GM23338 (cell line): ENCODE data around the gene EXOC3L2. TPM values are rescaled to one million over a fixed set of nuclear protein-coding genes. Genes with fewer than 3 reads are reported as not detected.

Experiments used
- ATAC-seq: fragments of 200-7000 bp; cut with Tn5 transposase; 3 replicates; pipeline ENCODE4 v1.9.1; 2020
- DNase-seq: peaks from one replicate; pipeline ENCODE4 v3.0.0-alpha.2; 2015; ENCODE audit warnings: low spot score
- H2AFZ ChIP-seq: fragments of 200-600 bp; sonication (generic); 2 replicates; pipeline ENCODE4 v1.8.0; 2016; ENCODE audit warnings: antibody characterized with exemption, mild to moderate bottlenecking, moderate library complexity
- H3F3A ChIP-seq: fragments of 200-600 bp; sonication (generic); replicated peaks from 2 replicates; pipeline ENCODE4 v1.8.0; 2017; ENCODE audit warnings: antibody characterized with exemption, mixed run types, low read depth
- H3K27ac ChIP-seq: fragments of 200-600 bp; sonication (generic); 2 replicates; pipeline ENCODE4 v1.6.1; 2016; ENCODE audit warnings: low read depth
- H3K27me3 ChIP-seq: fragments of 200-600 bp; sonication (generic); 2 replicates; pipeline ENCODE4 v1.8.0; 2016; ENCODE audit warnings: mild to moderate bottlenecking, mixed run types, moderate library complexity; ENCODE audit not compliant: insufficient read depth
- H3K36me3 ChIP-seq: fragments of 200-600 bp; sonication (generic); 2 replicates; pipeline ENCODE4 v1.8.0; 2016; ENCODE audit warnings: mild to moderate bottlenecking; ENCODE audit not compliant: insufficient read depth
- H3K4me1 ChIP-seq: fragments of 200-600 bp; sonication (generic); 2 replicates; pipeline ENCODE4 v1.8.0; 2016; ENCODE audit warnings: mild to moderate bottlenecking, moderate library complexity; ENCODE audit not compliant: insufficient read depth
- H3K4me2 ChIP-seq: fragments of 200-600 bp; sonication (generic); 2 replicates; pipeline ENCODE4 v1.7.1; 2017; ENCODE audit warnings: mixed run types
- H3K4me3 ChIP-seq: fragments of 200-600 bp; sonication (generic); 2 replicates; pipeline ENCODE4 v1.6.1; 2016; ENCODE audit warnings: mixed run types
- H3K79me2 ChIP-seq: fragments of 200-600 bp; sonication (generic); replicated peaks from 2 replicates; pipeline ENCODE4 v1.8.0; 2017; ENCODE audit warnings: mild to moderate bottlenecking; ENCODE audit not compliant: insufficient read depth
- H3K9me2 ChIP-seq: fragments of 200-600 bp; sonication (generic); 2 replicates; pipeline ENCODE4 v1.8.0; 2017; ENCODE audit not compliant: insufficient read depth
- H4K20me1 ChIP-seq: fragments of 200-600 bp; sonication (generic); replicated peaks from 2 replicates; pipeline ENCODE4 v1.8.0; 2017; ENCODE audit warnings: mild to moderate bottlenecking; ENCODE audit not compliant: insufficient read depth
- H3K27ac Mint-ChIP-seq: 2 replicates; pipeline ENCODE4 v1.8.0; 2020; ENCODE audit warnings: inconsistent platforms, mild to moderate bottlenecking, moderate library complexity, mixed read lengths
- H3K27me3 Mint-ChIP-seq: 3 replicates; pipeline ENCODE4 v1.8.0; 2022; ENCODE audit warnings: low read depth, mild to moderate bottlenecking, moderate library complexity, mixed read lengths, inconsistent platforms; ENCODE audit not compliant: insufficient read depth, poor library complexity
- H3K36me3 Mint-ChIP-seq: 3 replicates; pipeline ENCODE4 v1.8.0; 2021; ENCODE audit warnings: low read depth, mild to moderate bottlenecking, inconsistent platforms, moderate library complexity, mixed read lengths
- H3K4me1 Mint-ChIP-seq: 3 replicates; pipeline ENCODE4 v1.8.0; 2020; ENCODE audit warnings: mild to moderate bottlenecking, inconsistent platforms, mixed read lengths
- H3K4me3 Mint-ChIP-seq: 3 replicates; pipeline ENCODE4 v1.8.0; 2021; ENCODE audit warnings: moderate library complexity, mild to moderate bottlenecking, inconsistent platforms, mixed read lengths
- H3K9me3 Mint-ChIP-seq: 3 replicates; pipeline ENCODE4 v1.8.0; 2020; ENCODE audit warnings: moderate library complexity, mild to moderate bottlenecking, inconsistent platforms, mixed read lengths
- CREB1 ChIP-seq: fragments of 250-450 bp; sonication (Bioruptor Pico); IDR thresholded peaks from 2 replicates; pipeline ENCODE4 v1.5.0; 2020; ENCODE audit warnings: low read depth, mild to moderate bottlenecking, moderate library complexity
- JUNB ChIP-seq: IDR thresholded peaks from one replicate; pipeline ENCODE4 v1.6.1; 2016; ENCODE audit warnings: antibody characterized with exemption; ENCODE audit not compliant: unreplicated experiment
- NANOG ChIP-seq: IDR thresholded peaks from 2 replicates; pipeline ENCODE4 v1.6.1; 2016; ENCODE audit warnings: antibody characterized with exemption, borderline replicate concordance
- ZNF114 ChIP-seq: fragments of 250-450 bp; sonication (Bioruptor Pico); IDR thresholded peaks from 2 replicates; pipeline ENCODE4 v1.5.0; 2020; ENCODE audit warnings: mild to moderate bottlenecking, moderate library complexity
- ZNF331 ChIP-seq: fragments of 250-450 bp; sonication (Bioruptor Pico); IDR thresholded peaks from 2 replicates; pipeline ENCODE4 v1.5.0; 2020; ENCODE audit warnings: low read depth, mild to moderate bottlenecking, moderate library complexity
- polyA plus RNA-seq: library from polyadenylated mRNA; unstranded; fragments of >200 nt; fragmentation: Nextera tagmentation; extraction: Ambion mirVana; gene quantifications from 2 replicates; pipeline ENCODE4 v1.2.1, GENCODE V29; 2016
- total RNA-seq: library from RNA; depleted of rRNA; stranded (reverse); fragments of >200 nt; shearing (Covaris generic); gene quantifications from 2 replicates; pipeline ENCODE4 v1.2.3, GENCODE V29; 2014
- TF ChIP-seq, protein P1 (sequence below), 2 experiments: fragments of 200-600 bp in 1 of 2; sonication (generic) in 1 of 2; conservative IDR thresholded peaks; 2 replicates each; pipeline versions ENCODE4 v1.5.1 to v1.6.1; 2016 to 2017; ENCODE audit warnings: antibody characterized with exemption in 2 of 2, low read depth in 2 of 2, mild to moderate bottlenecking in 2 of 2, moderate library complexity in 1 of 2
- TF ChIP-seq, protein P2 (sequence below): IDR thresholded peaks from one replicate; pipeline ENCODE4 v1.6.1; 2018; ENCODE audit warnings: antibody characterized with exemption; ENCODE audit not compliant: unreplicated experiment
- TF ChIP-seq, protein P3 (sequence below): fragments of 250-450 bp; sonication (Bioruptor Pico); IDR thresholded peaks from 2 replicates; pipeline ENCODE4 v1.5.0; 2020; ENCODE audit warnings: mild to moderate bottlenecking, moderate library complexity

Gene EXOC3L2
- total and polyA plus RNA-seq, 2 experiments from 2014 or later, result 2.8 to 3.2 TPM

DNA sequence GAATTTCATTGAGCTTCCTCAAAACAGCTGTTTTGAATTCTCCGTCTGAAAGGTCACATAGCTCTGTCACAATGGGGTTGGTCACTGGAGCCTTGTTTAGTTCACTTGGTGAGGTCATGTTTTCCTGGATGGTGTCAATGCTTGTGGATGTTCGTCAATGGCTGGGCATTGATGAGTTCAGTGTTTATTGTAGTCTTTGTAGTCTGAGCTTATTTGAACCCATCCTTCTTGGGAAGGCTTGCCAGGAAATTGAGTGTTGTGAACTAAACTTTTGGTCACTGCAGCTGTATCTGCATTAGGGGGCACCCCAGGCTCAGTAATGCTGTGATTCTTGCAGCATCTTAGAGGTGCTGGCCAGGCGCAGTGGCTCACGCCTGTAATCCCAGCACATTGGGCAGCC, 44.6 kb downstream of the EXOC3L2 start:
- Mint-ChIP-seq H3K9me3 (no peaks in the 10 kb centered on the region; the same call in 2 of the 3 replicates), H3K4me1 (no peaks in the 10 kb centered on the region; the same call in 2 of the 3 replicates), H3K27me3 (peaks cover 8% of the 10 kb centered on the region), H3K36me3 (no peaks in the 10 kb centered on the region), H3K4me3 (no peak overlapping the region), H3K27ac (no peak overlapping the region)
- no peak overlapping the region for H3K27ac ChIP-seq
- H3K4me2 ChIP-seq, result no peak overlapping the region
- DNase-seq, result peak; percentile 83
- no peaks in the 10 kb centered on the region for H3K4me1 ChIP-seq
- H3F3A ChIP-seq, result no peaks in the 10 kb centered on the region
- H3K9me2 ChIP-seq, result no peaks in the 10 kb centered on the region
- peak; percentile 96 for ATAC-seq
- H3K36me3 ChIP-seq, result no peaks in the 10 kb centered on the region
- H3K4me3 ChIP-seq, result no peak overlapping the region
- no peak for TF ChIP-seq JUNB
- TF ChIP-seq, protein P1, sequence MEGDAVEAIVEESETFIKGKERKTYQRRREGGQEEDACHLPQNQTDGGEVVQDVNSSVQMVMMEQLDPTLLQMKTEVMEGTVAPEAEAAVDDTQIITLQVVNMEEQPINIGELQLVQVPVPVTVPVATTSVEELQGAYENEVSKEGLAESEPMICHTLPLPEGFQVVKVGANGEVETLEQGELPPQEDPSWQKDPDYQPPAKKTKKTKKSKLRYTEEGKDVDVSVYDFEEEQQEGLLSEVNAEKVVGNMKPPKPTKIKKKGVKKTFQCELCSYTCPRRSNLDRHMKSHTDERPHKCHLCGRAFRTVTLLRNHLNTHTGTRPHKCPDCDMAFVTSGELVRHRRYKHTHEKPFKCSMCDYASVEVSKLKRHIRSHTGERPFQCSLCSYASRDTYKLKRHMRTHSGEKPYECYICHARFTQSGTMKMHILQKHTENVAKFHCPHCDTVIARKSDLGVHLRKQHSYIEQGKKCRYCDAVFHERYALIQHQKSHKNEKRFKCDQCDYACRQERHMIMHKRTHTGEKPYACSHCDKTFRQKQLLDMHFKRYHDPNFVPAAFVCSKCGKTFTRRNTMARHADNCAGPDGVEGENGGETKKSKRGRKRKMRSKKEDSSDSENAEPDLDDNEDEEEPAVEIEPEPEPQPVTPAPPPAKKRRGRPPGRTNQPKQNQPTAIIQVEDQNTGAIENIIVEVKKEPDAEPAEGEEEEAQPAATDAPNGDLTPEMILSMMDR (conservative IDR thresholded peaks at IDR 0.05; ENCODE audit: low read depth in 2 of 2), result peak; percentile 73 to 94
- no peaks in the 10 kb centered on the region for H4K20me1 ChIP-seq
- no peaks in the 10 kb centered on the region for H3K27me3 ChIP-seq
- H3K79me2 ChIP-seq, result no peaks in the 10 kb centered on the region
- H2AFZ ChIP-seq, result no peak overlapping the region

DNA sequence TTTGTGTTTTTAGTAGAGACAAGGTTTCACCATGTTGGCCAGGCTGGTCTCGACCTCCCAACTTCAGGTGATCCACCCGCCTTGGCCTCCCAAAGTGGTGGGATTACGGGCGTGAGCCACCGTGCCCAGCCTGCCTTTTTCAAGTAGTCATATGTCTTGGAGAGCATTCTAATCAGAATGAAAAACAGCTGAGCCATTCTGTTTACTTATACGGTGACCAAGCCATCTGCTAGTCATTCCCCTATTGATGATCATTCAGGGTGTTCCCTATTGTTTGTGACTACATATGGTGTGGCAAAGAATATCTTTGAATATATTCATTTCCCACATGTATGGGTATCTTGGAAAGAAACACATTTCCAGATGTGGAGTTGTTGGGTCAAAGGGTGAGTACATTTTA, 49.4 kb downstream of the EXOC3L2 start:
- no peaks in the 10 kb centered on the region for H3K79me2 ChIP-seq
- H3K9me3 Mint-ChIP-seq, result no peaks in the 10 kb centered on the region; the same call in 2 of the 3 replicates
- H3K27ac Mint-ChIP-seq, result no peak overlapping the region
- no peak overlapping the region for H3K4me2 ChIP-seq
- H3F3A ChIP-seq, result no peaks in the 10 kb centered on the region
- ATAC-seq (no peak), DNase-seq (no peak)
- H3K4me3 ChIP-seq, result no peak overlapping the region
- H4K20me1 ChIP-seq, result no peaks in the 10 kb centered on the region
- H3K4me1 ChIP-seq, result no peaks in the 10 kb centered on the region
- H3K36me3 Mint-ChIP-seq, result no peaks in the 10 kb centered on the region
- no peaks in the 10 kb centered on the region for H3K4me1 Mint-ChIP-seq
- no peaks in the 10 kb centered on the region for H3K36me3 ChIP-seq
- no peak overlapping the region for H3K4me3 Mint-ChIP-seq
- H3K9me2 ChIP-seq, result no peaks in the 10 kb centered on the region
- no peaks in the 10 kb centered on the region for H3K27me3 ChIP-seq
- H2AFZ ChIP-seq, result no peak overlapping the region
- H3K27me3 Mint-ChIP-seq, result peaks cover 9% of the 10 kb centered on the region
- no peak overlapping the region for H3K27ac ChIP-seq
- TF ChIP-seq, protein P2, sequence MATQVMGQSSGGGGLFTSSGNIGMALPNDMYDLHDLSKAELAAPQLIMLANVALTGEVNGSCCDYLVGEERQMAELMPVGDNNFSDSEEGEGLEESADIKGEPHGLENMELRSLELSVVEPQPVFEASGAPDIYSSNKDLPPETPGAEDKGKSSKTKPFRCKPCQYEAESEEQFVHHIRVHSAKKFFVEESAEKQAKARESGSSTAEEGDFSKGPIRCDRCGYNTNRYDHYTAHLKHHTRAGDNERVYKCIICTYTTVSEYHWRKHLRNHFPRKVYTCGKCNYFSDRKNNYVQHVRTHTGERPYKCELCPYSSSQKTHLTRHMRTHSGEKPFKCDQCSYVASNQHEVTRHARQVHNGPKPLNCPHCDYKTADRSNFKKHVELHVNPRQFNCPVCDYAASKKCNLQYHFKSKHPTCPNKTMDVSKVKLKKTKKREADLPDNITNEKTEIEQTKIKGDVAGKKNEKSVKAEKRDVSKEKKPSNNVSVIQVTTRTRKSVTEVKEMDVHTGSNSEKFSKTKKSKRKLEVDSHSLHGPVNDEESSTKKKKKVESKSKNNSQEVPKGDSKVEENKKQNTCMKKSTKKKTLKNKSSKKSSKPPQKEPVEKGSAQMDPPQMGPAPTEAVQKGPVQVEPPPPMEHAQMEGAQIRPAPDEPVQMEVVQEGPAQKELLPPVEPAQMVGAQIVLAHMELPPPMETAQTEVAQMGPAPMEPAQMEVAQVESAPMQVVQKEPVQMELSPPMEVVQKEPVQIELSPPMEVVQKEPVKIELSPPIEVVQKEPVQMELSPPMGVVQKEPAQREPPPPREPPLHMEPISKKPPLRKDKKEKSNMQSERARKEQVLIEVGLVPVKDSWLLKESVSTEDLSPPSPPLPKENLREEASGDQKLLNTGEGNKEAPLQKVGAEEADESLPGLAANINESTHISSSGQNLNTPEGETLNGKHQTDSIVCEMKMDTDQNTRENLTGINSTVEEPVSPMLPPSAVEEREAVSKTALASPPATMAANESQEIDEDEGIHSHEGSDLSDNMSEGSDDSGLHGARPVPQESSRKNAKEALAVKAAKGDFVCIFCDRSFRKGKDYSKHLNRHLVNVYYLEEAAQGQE, result no peak
- TF ChIP-seq NANOG (no peak), ZNF114 (no peak), CREB1 (no peak), ZNF331 (CRISPR knock-in tag) (no peak)
- TF ChIP-seq, protein P3, sequence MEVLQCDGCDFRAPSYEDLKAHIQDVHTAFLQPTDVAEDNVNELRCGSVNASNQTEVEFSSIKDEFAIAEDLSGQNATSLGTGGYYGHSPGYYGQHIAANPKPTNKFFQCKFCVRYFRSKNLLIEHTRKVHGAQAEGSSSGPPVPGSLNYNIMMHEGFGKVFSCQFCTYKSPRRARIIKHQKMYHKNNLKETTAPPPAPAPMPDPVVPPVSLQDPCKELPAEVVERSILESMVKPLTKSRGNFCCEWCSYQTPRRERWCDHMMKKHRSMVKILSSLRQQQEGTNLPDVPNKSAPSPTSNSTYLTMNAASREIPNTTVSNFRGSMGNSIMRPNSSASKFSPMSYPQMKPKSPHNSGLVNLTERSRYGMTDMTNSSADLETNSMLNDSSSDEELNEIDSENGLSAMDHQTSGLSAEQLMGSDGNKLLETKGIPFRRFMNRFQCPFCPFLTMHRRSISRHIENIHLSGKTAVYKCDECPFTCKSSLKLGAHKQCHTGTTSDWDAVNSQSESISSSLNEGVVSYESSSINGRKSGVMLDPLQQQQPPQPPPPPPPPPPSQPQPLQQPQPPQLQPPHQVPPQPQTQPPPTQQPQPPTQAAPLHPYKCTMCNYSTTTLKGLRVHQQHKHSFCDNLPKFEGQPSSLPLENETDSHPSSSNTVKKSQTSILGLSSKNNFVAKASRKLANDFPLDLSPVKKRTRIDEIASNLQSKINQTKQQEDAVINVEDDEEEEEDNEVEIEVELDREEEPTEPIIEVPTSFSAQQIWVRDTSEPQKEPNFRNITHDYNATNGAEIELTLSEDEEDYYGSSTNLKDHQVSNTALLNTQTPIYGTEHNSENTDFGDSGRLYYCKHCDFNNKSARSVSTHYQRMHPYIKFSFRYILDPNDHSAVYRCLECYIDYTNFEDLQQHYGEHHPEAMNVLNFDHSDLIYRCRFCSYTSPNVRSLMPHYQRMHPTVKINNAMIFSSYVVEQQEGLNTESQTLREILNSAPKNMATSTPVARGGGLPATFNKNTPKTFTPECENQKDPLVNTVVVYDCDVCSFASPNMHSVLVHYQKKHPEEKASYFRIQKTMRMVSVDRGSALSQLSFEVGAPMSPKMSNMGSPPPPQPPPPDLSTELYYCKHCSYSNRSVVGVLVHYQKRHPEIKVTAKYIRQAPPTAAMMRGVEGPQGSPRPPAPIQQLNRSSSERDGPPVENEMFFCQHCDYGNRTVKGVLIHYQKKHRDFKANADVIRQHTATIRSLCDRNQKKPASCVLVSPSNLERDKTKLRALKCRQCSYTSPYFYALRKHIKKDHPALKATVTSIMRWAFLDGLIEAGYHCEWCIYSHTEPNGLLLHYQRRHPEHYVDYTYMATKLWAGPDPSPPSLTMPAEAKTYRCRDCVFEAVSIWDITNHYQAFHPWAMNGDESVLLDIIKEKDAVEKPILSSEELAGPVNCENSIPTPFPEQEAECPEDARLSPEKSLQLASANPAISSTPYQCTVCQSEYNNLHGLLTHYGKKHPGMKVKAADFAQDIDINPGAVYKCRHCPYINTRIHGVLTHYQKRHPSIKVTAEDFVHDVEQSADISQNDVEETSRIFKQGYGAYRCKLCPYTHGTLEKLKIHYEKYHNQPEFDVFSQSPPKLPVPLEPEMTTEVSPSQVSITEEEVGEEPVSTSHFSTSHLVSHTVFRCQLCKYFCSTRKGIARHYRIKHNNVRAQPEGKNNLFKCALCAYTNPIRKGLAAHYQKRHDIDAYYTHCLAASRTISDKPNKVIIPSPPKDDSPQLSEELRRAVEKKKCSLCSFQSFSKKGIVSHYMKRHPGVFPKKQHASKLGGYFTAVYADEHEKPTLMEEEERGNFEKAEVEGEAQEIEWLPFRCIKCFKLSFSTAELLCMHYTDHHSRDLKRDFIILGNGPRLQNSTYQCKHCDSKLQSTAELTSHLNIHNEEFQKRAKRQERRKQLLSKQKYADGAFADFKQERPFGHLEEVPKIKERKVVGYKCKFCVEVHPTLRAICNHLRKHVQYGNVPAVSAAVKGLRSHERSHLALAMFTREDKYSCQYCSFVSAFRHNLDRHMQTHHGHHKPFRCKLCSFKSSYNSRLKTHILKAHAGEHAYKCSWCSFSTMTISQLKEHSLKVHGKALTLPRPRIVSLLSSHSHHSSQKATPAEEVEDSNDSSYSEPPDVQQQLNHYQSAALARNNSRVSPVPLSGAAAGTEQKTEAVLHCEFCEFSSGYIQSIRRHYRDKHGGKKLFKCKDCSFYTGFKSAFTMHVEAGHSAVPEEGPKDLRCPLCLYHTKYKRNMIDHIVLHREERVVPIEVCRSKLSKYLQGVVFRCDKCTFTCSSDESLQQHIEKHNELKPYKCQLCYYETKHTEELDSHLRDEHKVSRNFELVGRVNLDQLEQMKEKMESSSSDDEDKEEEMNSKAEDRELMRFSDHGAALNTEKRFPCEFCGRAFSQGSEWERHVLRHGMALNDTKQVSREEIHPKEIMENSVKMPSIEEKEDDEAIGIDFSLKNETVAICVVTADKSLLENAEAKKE (CRISPR knock-in tag), result no peak
- TF ChIP-seq, protein P1 (conservative IDR thresholded peaks at IDR 0.05; ENCODE audit: low read depth in 2 of 2), result no peak
